ENCODE data around the gene NBEA. TPM values are rescaled to one million over a fixed set of nuclear protein-coding genes. Genes with fewer than 3 reads are reported as not detected.

The NBEA gene
- total RNA-seq, 1 experiment from 2014 or later = 4.4 TPM

DNA sequence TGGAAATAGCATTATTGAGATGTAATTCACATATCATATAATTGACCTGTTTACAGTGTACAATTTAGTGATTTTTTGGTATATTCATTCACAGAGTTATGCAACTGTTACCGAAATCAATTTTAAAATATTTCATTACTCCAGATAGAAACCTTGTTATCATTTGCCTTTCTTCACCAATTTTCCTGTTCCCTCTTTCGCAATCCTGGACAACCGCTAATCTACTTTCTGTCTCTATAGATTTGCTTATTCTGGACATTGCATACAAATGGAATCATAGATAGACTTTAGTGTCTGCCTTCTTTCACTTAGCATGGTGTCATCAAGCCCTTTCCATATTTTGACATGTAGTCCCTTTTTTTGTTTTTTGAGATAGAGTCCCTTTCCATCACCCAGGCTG is 515.2 kb downstream of the NBEA start:
- no peaks in the 10 kb centered on the region for H3K79me2 ChIP-seq (ENCODE audit: low read length)
- ChIA-PET CTCF (no interaction called here), POLR2A (ENCODE audit: unreplicated experiment) (no interaction called here)
- TF ChIP-seq EZH2phosphoT487 (IDR thresholded peaks at IDR 0.05; ENCODE audit: borderline replicate concordance, low read length) = no peak
- TF ChIP-seq, protein P1, sequence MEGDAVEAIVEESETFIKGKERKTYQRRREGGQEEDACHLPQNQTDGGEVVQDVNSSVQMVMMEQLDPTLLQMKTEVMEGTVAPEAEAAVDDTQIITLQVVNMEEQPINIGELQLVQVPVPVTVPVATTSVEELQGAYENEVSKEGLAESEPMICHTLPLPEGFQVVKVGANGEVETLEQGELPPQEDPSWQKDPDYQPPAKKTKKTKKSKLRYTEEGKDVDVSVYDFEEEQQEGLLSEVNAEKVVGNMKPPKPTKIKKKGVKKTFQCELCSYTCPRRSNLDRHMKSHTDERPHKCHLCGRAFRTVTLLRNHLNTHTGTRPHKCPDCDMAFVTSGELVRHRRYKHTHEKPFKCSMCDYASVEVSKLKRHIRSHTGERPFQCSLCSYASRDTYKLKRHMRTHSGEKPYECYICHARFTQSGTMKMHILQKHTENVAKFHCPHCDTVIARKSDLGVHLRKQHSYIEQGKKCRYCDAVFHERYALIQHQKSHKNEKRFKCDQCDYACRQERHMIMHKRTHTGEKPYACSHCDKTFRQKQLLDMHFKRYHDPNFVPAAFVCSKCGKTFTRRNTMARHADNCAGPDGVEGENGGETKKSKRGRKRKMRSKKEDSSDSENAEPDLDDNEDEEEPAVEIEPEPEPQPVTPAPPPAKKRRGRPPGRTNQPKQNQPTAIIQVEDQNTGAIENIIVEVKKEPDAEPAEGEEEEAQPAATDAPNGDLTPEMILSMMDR (conservative IDR thresholded peaks at IDR 0.05; ENCODE audit: low read depth, low read length) = no peak
- TF ChIP-seq EZH2 (IDR thresholded peaks at IDR 0.05; ENCODE audit: low read length, unreplicated experiment) = no peak
- no peak for ATAC-seq
- DNase-seq = no peak
- no peaks in the 10 kb centered on the region for H3K36me3 ChIP-seq (ENCODE audit: low read depth, low read length)
- no peaks in the 10 kb centered on the region for H3K4me1 ChIP-seq (ENCODE audit: insufficient read depth, low read length)
- H4K20me1 ChIP-seq (ENCODE audit: low read length) = no peaks in the 10 kb centered on the region
- no peak overlapping the region for H3K4me2 ChIP-seq (ENCODE audit: low read length)
- no peak overlapping the region for H3K27ac ChIP-seq (ENCODE audit: low read length)
- H3K9ac ChIP-seq (ENCODE audit: low read length) = no peak overlapping the region
- no peaks in the 10 kb centered on the region for H3K27me3 ChIP-seq (ENCODE audit: low read length)
- no peak overlapping the region for H3K4me3 ChIP-seq (ENCODE audit: low read length)
- no peaks in the 10 kb centered on the region for H3K9me3 ChIP-seq (ENCODE audit: low read length)
- intact Hi-C loops (cut with micrococcal nuclease) = no loop called here
- no peak overlapping the region for H2AFZ ChIP-seq (ENCODE audit: low read length)
- H3K9me2 ChIP-seq (replicated peaks; ENCODE audit: low read length) = no peaks in the 10 kb centered on the region
- no peaks in the 10 kb centered on the region for H3F3A ChIP-seq (ENCODE audit: low read length, unreplicated experiment)
- no TSS peak for BruUV-seq (replicated peaks)

DNA sequence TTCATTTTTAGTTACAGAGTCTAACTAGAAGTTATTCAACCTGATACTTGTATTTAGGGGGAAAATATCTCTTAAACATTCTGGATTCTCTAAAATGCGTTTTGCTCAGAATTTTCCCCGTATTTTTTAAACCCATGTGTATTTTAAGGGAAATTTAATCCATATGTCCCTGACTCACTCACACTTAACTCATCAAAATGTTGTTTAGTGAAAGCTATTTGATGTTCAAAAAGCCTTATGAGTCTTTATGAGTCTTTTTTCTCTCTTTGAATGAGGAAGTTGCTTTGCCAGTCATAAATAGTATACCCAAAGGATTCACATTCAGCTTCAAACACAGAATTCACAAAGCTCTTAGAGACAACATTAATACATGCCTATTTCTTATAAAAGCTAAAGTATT is 518.0 kb downstream of the NBEA start:
- no peak overlapping the region for H3K27ac ChIP-seq (ENCODE audit: low read length)
- H3K9ac ChIP-seq (ENCODE audit: low read length) = no peak overlapping the region
- no peak overlapping the region for H3K4me3 ChIP-seq (ENCODE audit: low read length)
- ChIA-PET CTCF (no interaction called here), POLR2A (ENCODE audit: unreplicated experiment) (no interaction called here)
- no peak overlapping the region for H2AFZ ChIP-seq (ENCODE audit: low read length)
- H3K9me3 ChIP-seq (ENCODE audit: low read length) = no peaks in the 10 kb centered on the region
- BruUV-seq (replicated peaks) = no TSS peak
- TF ChIP-seq EZH2phosphoT487 (IDR thresholded peaks at IDR 0.05; ENCODE audit: borderline replicate concordance, low read length) = no peak
- no peak for TF ChIP-seq EZH2 (IDR thresholded peaks at IDR 0.05; ENCODE audit: low read length, unreplicated experiment)
- TF ChIP-seq, protein P1 (conservative IDR thresholded peaks at IDR 0.05; ENCODE audit: low read depth, low read length) = no peak
- intact Hi-C loops (cut with micrococcal nuclease) = no loop called here
- H3K4me1 ChIP-seq (ENCODE audit: insufficient read depth, low read length) = no peaks in the 10 kb centered on the region
- no peaks in the 10 kb centered on the region for H3K36me3 ChIP-seq (ENCODE audit: low read depth, low read length)
- no peaks in the 10 kb centered on the region for H3K9me2 ChIP-seq (replicated peaks; ENCODE audit: low read length)
- H3K79me2 ChIP-seq (ENCODE audit: low read length) = no peaks in the 10 kb centered on the region
- no peaks in the 10 kb centered on the region for H4K20me1 ChIP-seq (ENCODE audit: low read length)
- no peaks in the 10 kb centered on the region for H3K27me3 ChIP-seq (ENCODE audit: low read length)
- no peak overlapping the region for H3K4me2 ChIP-seq (ENCODE audit: low read length)
- no peaks in the 10 kb centered on the region for H3F3A ChIP-seq (ENCODE audit: low read length, unreplicated experiment)
- DNase-seq = no peak
- ATAC-seq = no peak

DNA sequence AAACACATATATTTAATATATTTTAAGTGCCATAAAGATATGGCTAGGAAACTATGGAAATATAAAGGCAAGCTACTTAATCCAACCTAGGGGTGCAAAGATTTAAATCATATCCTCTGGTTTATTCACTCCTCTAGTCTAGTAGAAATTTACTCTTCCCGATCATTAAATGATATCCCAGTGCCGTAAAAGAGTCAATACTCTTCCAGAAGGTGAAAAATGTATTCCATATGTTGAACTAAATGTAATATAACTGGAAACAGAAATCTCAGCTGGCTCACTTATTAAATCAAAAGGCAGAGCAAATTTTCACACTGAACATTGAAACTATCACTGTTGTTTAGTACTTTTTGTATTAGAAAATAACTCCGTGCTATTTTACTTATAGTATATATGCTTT is 523.3 kb downstream of the NBEA start:
- Histone ChIP-seq H3F3A (ENCODE audit: low read length, unreplicated experiment) (no peaks in the 10 kb centered on the region), H3K9ac (ENCODE audit: low read length) (no peak overlapping the region), H3K4me3 (ENCODE audit: low read length) (no peak overlapping the region), H3K79me2 (ENCODE audit: low read length) (no peaks in the 10 kb centered on the region), H3K4me2 (ENCODE audit: low read length) (no peak overlapping the region), H4K20me1 (ENCODE audit: low read length) (no peaks in the 10 kb centered on the region), H3K27ac (ENCODE audit: low read length) (no peak overlapping the region), H3K4me1 (ENCODE audit: insufficient read depth, low read length) (no peaks in the 10 kb centered on the region), H3K27me3 (ENCODE audit: low read length) (no peaks in the 10 kb centered on the region), H3K9me3 (ENCODE audit: low read length) (no peaks in the 10 kb centered on the region), H3K9me2 (replicated peaks; ENCODE audit: low read length) (no peaks in the 10 kb centered on the region), H2AFZ (ENCODE audit: low read length) (no peak overlapping the region), H3K36me3 (ENCODE audit: low read depth, low read length) (no peaks in the 10 kb centered on the region)
- TF ChIP-seq EZH2phosphoT487 (IDR thresholded peaks at IDR 0.05; ENCODE audit: borderline replicate concordance, low read length) (no peak), EZH2 (IDR thresholded peaks at IDR 0.05; ENCODE audit: low read length, unreplicated experiment) (no peak)
- TF ChIP-seq, protein P1 (conservative IDR thresholded peaks at IDR 0.05; ENCODE audit: low read depth, low read length) = no peak
- no peak for ATAC-seq
- intact Hi-C loops (cut with micrococcal nuclease) = no loop called here
- CTCF ChIA-PET = no interaction called here
- POLR2A ChIA-PET (ENCODE audit: unreplicated experiment) = no interaction called here
- no TSS peak for BruUV-seq (replicated peaks)
- no peak for DNase-seq
